ENCODE data around the gene CXCR5.

CXCR5 gene

DNA sequence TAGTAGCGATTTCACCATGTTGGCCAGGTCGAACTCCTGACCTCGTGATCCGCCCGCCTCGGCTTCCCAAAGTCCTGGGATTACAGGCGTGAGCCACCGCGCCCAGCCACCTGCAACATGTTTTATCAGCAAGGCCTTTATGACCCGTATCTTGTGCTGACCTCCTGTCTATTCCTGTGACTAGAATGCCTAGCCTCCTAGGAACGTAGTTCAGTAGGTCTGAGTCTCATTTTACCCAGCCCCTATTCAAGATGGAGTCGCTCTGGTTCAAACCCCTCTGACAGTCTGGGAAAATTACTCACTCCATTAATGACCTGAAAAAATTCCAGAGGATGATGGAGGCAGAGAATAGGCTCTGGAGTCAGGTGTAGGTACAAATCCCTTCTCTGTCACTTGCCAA lies 30.0 kb upstream of the CXCR5 start:
- no peak for TF ChIP-seq TAF1 (IDR thresholded peaks at IDR 0.05; ENCODE audit: low read depth)
- TF ChIP-seq ZBTB7A (IDR thresholded peaks at IDR 0.05; ENCODE audit: low read depth), result no peak
- TF ChIP-seq, protein P1, sequence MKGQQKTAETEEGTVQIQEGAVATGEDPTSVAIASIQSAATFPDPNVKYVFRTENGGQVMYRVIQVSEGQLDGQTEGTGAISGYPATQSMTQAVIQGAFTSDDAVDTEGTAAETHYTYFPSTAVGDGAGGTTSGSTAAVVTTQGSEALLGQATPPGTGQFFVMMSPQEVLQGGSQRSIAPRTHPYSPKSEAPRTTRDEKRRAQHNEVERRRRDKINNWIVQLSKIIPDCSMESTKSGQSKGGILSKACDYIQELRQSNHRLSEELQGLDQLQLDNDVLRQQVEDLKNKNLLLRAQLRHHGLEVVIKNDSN (IDR thresholded peaks at IDR 0.05), result no peak
- no peak for TF ChIP-seq CEBPB (IDR thresholded peaks at IDR 0.05)
- TF ChIP-seq, protein P2, sequence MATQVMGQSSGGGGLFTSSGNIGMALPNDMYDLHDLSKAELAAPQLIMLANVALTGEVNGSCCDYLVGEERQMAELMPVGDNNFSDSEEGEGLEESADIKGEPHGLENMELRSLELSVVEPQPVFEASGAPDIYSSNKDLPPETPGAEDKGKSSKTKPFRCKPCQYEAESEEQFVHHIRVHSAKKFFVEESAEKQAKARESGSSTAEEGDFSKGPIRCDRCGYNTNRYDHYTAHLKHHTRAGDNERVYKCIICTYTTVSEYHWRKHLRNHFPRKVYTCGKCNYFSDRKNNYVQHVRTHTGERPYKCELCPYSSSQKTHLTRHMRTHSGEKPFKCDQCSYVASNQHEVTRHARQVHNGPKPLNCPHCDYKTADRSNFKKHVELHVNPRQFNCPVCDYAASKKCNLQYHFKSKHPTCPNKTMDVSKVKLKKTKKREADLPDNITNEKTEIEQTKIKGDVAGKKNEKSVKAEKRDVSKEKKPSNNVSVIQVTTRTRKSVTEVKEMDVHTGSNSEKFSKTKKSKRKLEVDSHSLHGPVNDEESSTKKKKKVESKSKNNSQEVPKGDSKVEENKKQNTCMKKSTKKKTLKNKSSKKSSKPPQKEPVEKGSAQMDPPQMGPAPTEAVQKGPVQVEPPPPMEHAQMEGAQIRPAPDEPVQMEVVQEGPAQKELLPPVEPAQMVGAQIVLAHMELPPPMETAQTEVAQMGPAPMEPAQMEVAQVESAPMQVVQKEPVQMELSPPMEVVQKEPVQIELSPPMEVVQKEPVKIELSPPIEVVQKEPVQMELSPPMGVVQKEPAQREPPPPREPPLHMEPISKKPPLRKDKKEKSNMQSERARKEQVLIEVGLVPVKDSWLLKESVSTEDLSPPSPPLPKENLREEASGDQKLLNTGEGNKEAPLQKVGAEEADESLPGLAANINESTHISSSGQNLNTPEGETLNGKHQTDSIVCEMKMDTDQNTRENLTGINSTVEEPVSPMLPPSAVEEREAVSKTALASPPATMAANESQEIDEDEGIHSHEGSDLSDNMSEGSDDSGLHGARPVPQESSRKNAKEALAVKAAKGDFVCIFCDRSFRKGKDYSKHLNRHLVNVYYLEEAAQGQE (IDR thresholded peaks at IDR 0.05; ENCODE audit: low read depth), result no peak
- no peak for TF ChIP-seq YY1 (IDR thresholded peaks at IDR 0.05; ENCODE audit: low read depth)
- TF ChIP-seq NFIC (IDR thresholded peaks at IDR 0.05), result no peak
- TF ChIP-seq CREB1 (IDR thresholded peaks at IDR 0.05; ENCODE audit: low read depth), result no peak
- no peak for TF ChIP-seq EP300 (IDR thresholded peaks at IDR 0.05; ENCODE audit: borderline replicate concordance)
- TF ChIP-seq RAD21 (IDR thresholded peaks at IDR 0.05; ENCODE audit: low read depth), result no peak
- no peak for TF ChIP-seq EGR1 (IDR thresholded peaks at IDR 0.05)
- TF ChIP-seq TCF12 (IDR thresholded peaks at IDR 0.05; ENCODE audit: low read depth), result no peak
- TF ChIP-seq FOXM1 (IDR thresholded peaks at IDR 0.05; ENCODE audit: borderline replicate concordance, low read depth), result no peak
- TF ChIP-seq, protein P3, sequence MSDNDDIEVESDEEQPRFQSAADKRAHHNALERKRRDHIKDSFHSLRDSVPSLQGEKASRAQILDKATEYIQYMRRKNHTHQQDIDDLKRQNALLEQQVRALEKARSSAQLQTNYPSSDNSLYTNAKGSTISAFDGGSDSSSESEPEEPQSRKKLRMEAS (IDR thresholded peaks at IDR 0.05), result no peak
- TF ChIP-seq TEAD4 (IDR thresholded peaks at IDR 0.05), result no peak

DNA sequence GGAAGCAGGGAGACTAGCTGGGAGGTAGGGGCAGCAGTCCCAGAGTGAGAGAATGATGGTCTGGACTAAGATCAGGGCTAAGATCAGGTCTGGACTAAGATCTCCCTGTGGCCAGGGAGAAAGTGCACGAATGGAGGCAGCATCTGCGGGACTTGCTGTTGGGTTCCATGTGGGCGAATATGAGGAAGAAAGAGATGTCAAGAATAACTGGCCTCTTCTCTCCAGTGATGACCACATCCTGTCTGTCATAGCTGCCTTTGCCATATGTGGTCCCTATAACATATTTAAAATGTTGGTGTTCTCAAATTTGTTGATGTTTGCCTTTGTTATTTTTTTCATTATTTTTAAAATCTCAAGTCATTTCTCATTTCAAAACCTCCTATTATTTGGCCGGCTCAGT lies 27.4 kb upstream of the CXCR5 start:
- no peak for TF ChIP-seq CREB1 (IDR thresholded peaks at IDR 0.05; ENCODE audit: low read depth)
- no peak for TF ChIP-seq EGR1 (IDR thresholded peaks at IDR 0.05)
- TF ChIP-seq, protein P3 (IDR thresholded peaks at IDR 0.05), result no peak

DNA sequence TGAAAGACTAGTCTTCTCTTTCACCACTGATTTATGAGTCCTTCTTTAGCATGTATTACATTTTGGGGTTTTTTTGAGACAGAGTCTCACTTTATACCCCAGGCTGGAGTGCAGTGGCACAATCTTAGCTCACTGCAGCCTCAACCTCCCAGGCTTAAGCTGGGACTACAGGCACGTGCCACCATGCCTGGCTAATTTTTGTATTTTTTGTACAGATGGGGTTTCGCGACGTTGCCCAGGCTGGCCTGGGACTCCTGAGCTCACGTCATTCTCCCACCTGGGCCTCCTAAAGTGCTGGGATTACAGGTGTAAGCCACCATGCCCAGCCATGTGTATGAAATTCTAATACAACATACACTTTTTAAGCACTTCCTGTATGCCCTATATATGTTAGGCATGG lies 26.3 kb upstream of the CXCR5 start:
- TF ChIP-seq CEBPB (IDR thresholded peaks at IDR 0.05) (no peak), EGR1 (IDR thresholded peaks at IDR 0.05) (no peak), ZBTB7A (IDR thresholded peaks at IDR 0.05; ENCODE audit: low read depth) (no peak)

DNA sequence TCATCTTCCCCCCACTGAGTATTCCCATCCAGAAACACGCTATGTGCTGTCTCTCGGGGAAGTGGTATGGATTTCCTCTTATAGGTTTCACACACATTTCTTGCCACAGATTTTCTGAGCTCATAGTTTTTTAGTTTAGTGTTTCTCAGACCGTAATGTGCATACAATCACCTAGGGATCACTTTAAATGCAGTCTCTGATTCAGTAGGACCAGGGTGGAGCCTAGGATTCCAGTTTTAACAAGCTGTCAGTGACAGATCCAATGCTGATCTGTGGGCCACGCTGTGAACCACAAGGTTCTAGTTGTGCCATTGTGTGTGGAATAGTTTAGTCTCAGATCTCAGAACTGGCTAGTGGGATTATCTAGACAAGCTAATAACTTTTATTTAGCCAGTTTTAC lies 23.7 kb upstream of the CXCR5 start:
- no peak for TF ChIP-seq FOXM1 (IDR thresholded peaks at IDR 0.05; ENCODE audit: borderline replicate concordance, low read depth)
- TF ChIP-seq RAD21 (IDR thresholded peaks at IDR 0.05; ENCODE audit: low read depth), result no peak
- TF ChIP-seq, protein P1 (IDR thresholded peaks at IDR 0.05), result no peak
- TF ChIP-seq NFIC (IDR thresholded peaks at IDR 0.05), result no peak
- TF ChIP-seq TCF12 (IDR thresholded peaks at IDR 0.05; ENCODE audit: low read depth), result no peak
- no peak for TF ChIP-seq TEAD4 (IDR thresholded peaks at IDR 0.05)
- no peak for TF ChIP-seq CREB1 (IDR thresholded peaks at IDR 0.05; ENCODE audit: low read depth)
- no peak for TF ChIP-seq TAF1 (IDR thresholded peaks at IDR 0.05; ENCODE audit: low read depth)

DNA sequence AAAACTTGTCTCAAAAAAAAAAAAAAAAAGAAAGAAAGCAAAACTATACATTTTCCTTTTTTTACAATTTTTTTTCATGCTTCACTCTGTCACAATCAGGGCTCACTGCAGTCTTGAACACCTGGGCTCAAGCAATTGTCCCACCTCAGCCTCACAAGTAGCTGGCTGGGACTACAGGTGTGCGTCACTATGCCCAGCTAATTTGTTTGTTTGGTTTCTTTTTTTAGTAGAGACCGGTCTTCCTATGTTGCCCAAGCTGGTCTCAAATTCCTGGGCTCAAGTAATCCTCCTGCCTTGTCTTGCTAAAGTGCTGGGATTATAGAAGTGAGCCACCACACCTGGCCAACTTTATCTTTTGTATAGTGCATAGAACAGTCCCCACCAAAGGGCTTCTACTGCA lies 15.0 kb upstream of the CXCR5 start:
- TF ChIP-seq, protein P1 (IDR thresholded peaks at IDR 0.05), result no peak
- TF ChIP-seq TEAD4 (IDR thresholded peaks at IDR 0.05), result no peak
- TF ChIP-seq EP300 (IDR thresholded peaks at IDR 0.05; ENCODE audit: borderline replicate concordance), result no peak
- no peak for TF ChIP-seq RAD21 (IDR thresholded peaks at IDR 0.05; ENCODE audit: low read depth)

DNA sequence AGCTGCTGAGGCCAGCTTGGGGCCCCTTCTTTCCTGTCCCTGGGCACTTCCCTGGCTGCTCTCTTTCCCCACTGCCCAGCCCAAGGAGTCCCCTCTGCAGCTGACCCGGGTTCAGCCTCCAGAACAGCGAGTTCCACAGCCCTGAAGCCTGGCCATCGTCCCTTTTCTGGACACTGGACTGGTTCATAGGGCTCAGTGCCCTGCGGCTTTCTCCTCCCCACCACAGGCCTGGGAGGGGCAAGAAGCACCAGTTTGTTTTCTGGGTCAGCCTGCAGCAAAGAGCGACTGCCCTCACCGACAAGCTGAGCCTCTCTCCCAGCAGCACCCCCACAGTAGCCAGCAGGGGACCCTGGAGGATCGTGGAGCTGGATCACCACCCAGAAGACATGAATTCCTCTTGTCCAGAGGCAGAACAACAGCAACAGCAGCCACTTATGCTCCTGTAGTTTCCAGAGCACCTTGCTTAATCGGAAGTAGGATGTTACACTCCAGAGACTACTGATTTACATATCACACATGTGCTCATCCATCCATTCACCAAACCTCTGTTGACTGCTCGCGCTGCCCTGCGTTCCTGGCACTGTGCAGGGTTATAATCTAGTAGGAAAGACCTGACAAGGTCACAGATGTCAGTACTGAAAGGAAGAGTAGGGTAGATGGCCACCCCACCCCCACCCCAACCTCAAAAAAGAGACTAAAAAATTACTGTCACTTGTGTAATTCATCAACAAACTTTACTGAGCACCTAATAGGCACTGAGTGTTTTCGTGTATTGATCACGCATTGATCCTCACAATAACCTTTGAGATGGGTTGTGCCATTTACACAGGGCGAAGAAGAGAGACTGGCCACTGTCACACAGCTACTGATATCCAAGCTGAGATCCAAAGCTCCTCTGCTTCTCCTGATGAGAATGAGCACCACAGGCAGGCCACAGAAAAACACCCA lies 13.0 kb upstream of the CXCR5 start:
- TF ChIP-seq, protein P3 (IDR thresholded peaks at IDR 0.05), result 0 out of 2 replicates have a peak, but pooled peaks have one; percentile 2
- TF ChIP-seq TAF1 (IDR thresholded peaks at IDR 0.05; ENCODE audit: low read depth), result no peak
- TF ChIP-seq EP300 (IDR thresholded peaks at IDR 0.05; ENCODE audit: borderline replicate concordance), result no peak
- no peak for TF ChIP-seq YY1 (IDR thresholded peaks at IDR 0.05; ENCODE audit: low read depth)
- 0 out of 2 replicates have a peak, but pooled peaks have one; percentile 41 for TF ChIP-seq CEBPB (IDR thresholded peaks at IDR 0.05)
- TF ChIP-seq EGR1 (IDR thresholded peaks at IDR 0.05), result no peak
- no peak for TF ChIP-seq FOXM1 (IDR thresholded peaks at IDR 0.05; ENCODE audit: borderline replicate concordance, low read depth)
- TF ChIP-seq RAD21 (IDR thresholded peaks at IDR 0.05; ENCODE audit: low read depth), result peak; percentile 51; the same call in 1 of the 2 replicates
- no peak for TF ChIP-seq TCF12 (IDR thresholded peaks at IDR 0.05; ENCODE audit: low read depth)
- TF ChIP-seq ZBTB7A (IDR thresholded peaks at IDR 0.05; ENCODE audit: low read depth), result no peak
- TF ChIP-seq, protein P1 (IDR thresholded peaks at IDR 0.05), result no peak
- TF ChIP-seq, protein P2 (IDR thresholded peaks at IDR 0.05; ENCODE audit: low read depth), result no peak
- no peak for TF ChIP-seq CREB1 (IDR thresholded peaks at IDR 0.05; ENCODE audit: low read depth)
- TF ChIP-seq NFIC (IDR thresholded peaks at IDR 0.05), result no peak
- TF ChIP-seq TEAD4 (IDR thresholded peaks at IDR 0.05), result peak; percentile 5; the same call in 1 of the 2 replicates

Measured in Ishikawa (cell line).